OCI-M2 (cell line): Measurements from ENCODE around the gene MYH6.
"Not testable (repeated sequence)": the region's sequence is repeated elsewhere in the genome, so short reads cannot be mapped to it uniquely, and the experiment has no call there.

Experiments used
- DNase-seq: peaks from one replicate; lab custom pipeline; 2025; ENCODE audit not compliant: unreplicated experiment; lab: John Stamatoyannopoulos, UW

The MYH6 gene

DNA sequence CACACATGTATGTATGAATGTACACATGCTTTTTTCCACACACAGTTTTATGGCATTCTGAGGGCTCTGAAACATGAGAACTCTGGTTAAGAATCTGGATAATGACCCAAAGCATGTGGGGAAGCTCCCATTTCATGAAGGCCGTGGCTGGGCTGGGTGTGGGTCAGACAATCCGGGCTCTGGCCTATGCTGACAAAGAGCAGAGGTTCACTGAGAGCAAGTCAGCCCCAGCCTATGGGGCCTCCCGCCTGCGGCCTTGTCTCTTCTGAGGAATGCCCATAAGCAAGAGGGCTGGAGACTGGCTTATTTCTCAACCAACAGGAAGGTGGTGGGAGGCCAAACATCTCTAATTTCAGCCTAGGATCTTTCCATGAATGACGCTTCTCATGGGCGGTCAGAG, 8.5 kb downstream of the MYH6 start:
- DNase-seq = no peak

DNA sequence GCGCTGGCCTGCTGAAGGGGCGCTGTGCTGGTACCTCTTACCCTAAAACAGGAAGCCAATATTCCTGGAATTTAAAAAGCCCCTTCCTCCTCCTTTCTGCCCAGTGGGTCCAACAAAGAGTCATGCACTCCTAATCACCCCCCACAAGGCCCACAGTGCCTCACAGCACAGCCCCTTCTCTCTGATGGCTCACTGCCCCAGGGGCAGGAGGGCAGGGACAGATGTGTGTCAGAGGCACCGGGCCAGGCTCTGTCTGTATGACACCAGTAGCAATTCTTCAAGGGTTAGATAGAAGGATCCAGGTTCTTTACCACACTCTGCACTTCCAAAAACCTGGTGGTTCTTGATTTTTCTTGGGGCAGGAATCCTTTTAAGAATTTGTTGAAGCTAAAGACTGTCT, 8.9 kb downstream of the MYH6 start:
- no peak for DNase-seq

DNA sequence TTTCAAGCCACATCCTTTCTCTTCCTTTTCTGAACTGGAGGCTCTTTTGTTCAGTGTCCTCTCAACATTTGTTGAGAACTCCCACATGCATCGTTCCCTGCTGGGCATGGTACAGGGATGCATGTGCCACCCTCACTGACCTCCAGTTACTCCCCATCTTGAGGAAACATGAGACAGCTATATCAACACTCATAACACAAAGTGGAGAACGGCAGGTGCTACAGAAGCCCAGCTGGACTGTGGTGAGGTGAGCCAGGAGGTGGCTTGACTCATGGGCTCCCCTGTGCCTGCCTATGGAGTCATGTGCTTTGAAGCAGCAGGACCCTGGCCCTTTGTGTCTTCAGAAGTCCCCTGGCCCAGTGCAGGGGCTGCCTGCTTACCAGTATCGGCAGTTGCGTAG, 9.7 kb downstream of the MYH6 start:
- no peak for DNase-seq

DNA sequence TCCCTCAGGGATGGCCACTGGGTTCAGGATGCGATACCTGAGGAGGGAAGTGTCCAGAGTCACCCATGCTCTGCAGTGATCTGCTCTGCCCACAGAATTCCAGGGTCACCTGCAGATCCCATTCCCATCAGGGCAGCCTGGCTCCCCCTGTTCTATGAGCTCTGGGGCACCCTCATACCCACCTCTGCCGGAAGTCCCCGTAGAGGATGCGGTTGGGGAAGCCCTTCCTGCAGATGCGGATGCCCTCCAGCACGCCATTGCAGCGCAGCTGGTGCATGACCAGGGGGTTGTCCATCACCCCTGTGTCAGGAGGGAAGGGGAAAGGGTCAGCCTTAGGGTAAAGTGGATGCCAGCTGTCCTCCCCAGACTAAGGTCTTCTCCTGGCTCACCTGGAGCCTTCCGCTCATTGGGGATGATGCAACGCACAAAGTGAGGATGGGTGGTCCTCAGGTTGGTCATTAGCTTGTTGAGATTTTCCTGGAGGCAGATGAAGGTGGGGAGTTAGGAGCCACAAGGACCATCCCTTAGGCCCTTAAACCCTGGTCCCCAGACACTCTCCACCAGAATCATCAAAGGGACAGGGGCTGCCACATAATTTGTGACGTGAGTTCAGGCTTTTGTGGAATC, 11.2 kb downstream of the MYH6 start:
- no peak for DNase-seq

DNA sequence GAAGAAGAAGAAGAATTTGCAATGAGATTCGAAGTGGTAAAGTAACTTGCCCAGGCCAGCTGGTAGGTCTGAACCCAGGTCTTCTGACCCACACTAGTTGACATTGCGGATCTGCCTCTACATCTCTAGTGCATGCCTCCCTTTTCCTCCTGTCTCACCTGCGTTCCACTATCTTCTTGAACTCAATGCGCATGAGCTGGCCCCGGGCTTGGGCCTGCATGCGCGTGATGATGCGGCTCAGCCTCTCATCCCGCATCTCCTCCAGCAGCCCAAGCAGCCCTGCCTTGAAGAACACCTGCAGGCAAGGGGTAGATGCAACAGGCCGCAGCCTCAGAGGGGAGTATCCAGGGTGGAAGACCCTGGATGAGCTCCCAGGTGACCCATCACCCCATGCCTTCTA, 11.9 kb downstream of the MYH6 start:
- DNase-seq = no peak

DNA sequence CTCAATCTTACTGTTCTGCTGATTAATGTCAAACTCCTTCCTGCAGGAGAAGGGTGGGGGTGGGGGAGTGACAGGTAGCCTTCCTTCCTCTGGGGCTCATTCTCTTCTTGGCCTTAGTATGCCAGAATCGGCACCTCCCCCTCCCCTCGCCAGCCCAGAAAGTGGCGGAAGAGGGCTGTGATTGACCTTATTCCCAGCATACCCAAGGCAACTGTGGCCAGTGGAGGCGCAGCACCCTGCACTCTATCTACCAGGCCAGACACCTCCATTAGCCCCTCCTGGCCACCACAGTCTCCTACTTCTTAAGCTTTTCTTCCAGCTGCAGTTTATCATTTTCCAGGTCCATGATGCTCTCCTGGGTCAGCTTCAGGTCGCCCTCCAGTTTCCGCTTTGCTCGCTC, 15.5 kb downstream of the MYH6 start:
- DNase-seq = no peak

DNA sequence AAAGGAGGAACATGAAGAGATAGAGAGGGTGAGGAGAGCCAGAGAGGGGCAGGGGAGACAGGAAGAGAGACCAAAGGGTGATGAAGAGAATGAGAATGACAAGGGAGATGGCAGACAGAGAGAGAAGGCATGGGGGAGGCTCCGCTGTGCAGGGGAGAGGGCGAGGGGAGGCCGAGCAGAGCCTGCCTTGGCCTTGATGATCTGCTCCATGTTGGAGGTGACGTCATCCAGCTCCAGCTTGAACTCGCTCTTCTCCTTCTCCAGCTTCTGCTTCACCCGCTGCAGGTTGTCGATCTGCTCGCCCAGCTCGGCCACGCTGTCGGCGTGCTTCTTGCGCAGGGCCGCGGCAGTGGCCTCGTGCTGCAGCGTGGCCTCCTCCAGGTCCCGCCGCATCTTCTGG, 18.2 kb downstream of the MYH6 start:
- DNase-seq = not testable (repeated sequence)

DNA sequence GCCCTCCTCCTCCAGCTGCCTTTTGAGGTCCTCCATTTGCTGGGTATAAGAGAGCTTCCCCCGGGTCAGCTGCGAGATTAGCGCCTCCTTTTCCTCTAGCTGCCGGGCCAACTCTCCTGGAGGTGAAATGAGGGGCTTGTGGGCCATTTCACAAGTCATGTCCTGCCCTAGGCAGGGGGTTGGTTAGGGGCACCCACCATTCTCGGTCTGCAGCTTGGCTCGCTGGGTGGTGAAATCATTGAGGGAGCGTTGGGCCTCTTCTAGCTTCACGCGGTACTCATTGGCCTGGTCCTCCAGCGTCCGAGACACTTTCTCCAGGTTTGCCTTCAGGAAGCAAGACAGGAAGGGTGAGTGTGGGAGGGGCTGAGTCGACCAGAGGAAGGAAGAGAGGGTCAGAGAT, 18.7 kb downstream of the MYH6 start:
- no peak for DNase-seq

DNA sequence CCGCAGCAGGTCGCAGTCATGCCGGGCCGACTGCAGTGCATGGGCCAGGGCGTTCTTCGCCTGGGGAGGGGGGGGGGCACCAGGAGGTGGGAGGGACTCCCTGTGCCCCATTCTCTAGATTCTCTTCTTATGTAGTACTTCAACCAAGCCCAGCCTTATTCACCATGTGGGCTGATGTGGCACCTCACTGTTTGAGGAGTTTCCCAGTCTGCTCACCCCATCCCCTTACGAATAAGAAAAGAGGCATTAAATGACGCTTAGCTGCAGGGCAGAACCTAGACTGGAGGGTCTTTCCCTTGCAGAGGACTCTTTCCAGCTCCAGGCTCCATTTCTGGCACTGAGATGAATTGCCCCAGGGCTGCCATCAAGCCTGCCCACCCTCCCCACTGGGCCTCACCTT, 19.1 kb downstream of the MYH6 start:
- DNase-seq = no peak

DNA sequence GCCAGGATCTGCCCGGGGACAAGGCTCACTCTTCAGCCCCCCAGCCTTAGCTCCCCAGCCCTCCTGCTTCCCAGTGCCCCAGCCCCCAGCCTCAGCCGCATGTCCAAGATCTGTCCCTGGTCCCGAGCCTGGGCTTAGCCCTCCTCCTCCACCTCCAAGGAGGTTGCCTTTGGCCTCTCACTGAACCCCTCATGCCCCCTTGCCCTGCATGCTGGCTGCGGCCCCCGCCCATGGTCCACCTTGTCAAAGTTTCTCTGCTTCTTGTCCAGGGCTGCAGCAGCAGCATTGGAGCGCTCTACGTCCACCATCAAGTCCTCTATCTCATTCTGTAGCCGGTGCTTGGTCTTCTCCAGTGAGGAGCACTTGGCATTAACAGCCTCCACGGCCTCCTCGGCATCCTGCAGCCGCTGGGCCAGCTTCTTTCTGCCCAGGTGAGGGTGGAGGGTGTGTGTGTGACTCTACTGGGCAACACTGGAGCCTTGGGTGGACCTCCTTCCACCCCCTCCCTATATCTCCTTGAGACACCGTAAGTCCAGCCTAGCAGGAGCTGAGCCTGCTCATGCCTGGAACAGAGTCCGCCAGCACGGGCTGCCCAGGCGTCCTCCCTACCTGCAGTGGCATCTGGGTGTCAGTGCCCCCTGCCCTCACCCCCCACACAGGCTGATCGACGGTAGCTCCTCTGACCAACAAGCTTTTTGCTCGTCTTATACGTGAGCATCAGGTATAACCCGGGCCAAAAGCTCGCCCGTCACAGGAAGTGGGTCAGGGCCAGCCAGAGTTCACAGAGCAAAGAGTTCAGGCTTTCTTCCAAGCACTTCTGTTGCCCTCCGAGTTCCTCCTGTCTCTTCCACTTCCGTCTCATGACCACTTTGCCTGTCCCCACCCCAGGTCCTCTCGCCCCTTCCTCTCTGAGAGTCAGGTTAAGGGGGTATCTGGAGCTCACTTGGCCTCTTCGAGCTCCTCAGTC, 19.9 kb downstream of the MYH6 start:
- DNase-seq = no peak

DNA sequence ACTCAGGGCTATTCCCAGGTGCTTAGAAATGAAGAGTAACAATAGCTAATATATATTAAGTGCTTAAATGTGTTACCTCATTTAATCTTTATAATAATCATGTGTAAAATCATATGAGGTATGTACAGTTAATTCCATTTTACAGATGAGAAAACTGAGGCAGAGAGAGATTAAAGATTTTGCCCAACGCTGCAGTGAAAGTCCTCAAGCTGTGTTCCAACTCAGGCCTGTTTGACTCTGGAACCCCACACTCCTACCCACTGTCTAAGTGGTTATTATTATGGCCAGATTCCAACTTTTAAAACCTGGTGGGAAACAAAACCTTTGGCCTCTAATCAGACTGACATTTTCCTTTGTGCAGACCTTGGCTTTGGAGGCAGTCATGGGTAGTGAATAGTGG, 21.1 kb downstream of the MYH6 start:
- DNase-seq = no peak

DNA sequence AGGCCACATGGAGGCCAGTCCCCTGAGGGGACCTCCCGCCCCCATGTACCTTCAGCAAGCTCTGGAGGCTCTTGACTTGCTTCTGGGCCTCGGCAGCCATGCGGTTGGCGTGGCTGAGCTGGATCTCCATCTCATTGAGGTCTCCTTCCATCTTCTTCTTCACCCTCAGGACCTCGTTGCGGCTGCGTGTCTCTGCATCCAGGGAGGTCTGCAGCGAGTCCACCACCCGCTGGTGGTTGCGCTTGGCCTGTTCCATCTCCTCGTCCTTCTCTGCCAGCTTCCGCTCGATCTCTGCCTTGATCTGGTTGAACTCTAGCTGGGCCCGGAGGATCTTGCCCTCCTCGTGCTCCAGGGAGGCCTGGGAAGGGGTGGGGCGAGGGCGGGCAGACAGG, 21.8 kb downstream of the MYH6 start:
- not testable (repeated sequence) for DNase-seq

DNA sequence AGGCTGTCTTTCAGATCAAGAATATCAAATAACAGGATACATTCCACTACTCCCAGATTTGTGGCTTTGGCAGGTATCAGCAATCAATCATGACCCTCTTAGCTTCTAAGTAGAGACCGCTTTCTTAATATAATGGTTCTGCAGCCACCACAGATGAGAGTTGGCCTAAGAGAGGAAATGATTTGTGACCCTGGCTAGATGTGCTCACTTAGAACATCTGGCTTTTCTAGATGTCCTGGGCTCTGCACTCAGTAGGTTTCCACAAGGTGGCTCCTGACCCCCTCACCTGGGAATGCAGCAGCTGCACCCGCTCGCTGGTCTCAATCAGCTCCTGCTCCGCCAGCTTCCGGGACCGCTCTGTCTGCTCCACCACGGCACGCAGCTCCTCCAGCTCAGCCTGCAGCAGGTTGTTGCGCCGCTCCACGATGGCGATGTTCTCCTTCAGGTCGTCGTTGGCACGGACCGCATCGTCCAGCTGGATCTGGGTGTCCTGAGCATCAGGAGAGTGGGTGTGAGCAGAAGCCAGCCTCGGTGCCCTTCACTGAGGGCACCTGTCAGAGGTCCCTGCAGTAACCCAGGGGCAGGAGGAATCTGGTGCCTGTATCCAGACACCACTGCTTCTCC, 22.3 kb downstream of the MYH6 start:
- DNase-seq = no peak

DNA sequence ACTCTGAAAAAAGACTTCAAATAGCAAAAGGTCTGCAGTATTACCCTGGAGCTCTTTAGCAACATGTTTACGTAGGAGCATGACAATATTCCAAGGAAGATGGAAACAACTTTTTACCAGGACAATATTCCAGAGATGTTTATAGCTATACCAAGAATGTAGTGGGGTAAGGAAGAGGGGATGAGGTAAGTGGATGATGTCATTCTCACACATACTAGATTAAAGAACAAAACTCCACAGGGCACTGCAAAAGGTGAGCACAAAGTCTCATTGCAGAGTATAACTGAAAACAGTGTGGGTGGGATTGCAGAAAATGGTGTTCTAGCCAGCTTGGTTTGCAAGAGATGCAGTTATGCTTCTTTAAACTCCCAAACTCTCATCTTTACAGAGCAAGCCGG, 22.8 kb downstream of the MYH6 start:
- no peak for DNase-seq

DNA sequence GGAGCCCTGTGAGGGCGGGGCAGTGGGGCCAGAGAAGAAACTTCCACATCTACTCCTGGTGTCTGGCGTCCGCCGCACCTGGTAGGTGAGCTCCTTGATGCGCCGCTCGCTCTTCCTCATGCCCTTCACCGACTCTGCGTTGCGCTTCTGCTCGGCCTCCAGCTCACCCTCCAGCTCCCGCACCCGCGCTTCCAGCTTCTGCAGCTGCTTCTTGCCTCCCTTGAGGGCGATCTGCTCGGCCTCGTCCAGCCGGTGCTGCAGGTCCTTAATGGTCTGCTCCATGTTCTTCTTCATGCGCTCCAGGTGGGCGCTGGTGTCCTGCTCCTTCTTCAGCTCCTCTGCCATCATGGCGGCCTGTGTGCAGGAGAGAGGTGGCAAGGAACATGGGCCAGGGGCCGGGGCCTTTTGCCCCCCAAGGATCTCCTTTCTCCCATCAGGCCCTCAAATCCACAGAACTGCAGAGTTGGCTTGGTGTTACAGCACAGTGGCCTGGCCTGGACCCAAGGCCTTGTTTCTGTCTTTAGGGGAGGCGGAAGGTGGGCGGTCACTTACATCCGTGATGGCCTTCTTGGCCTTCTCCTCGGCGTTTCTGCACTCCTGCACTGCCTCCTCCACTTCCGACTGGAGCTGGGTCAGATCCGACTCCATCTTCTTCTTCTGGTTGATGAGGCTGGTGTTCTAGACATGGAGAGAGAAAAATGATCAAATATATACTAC, 23.6 kb downstream of the MYH6 start:
- DNase-seq = no peak

DNA sequence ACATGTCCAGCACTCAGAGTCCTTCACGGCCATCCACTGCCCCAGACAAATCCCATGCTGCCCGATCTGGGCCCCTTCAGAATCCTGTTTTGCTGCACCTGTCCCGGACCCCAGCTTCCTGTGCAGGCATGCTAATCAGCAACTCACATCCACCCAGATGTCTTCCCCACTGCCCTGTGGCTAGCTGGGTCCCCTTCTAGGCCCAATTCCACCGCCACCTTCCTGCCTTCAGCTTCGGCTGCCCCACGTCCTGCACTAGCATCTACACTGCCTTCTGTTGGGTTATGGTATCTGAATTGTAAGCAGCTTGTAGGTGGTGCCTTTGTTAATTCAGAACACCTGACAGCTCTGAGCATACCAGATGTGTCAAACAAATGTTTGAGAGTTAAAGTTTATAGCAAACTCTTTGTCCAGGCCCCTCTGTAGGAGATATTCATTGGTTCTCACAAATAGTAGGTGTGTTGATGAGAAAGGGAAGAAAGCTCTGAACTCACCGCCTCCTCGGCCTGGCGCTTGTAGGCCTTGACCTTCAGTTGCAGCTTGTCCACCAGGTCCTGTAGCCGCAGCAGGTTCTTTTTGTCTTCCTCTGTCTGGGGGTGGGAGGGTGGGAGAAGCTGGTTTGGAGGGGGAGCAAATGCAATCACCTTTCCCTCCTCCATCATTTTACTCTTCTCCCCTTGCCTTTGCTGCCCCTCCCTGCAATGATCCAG, 25.2 kb downstream of the MYH6 start:
- no peak for DNase-seq

DNA sequence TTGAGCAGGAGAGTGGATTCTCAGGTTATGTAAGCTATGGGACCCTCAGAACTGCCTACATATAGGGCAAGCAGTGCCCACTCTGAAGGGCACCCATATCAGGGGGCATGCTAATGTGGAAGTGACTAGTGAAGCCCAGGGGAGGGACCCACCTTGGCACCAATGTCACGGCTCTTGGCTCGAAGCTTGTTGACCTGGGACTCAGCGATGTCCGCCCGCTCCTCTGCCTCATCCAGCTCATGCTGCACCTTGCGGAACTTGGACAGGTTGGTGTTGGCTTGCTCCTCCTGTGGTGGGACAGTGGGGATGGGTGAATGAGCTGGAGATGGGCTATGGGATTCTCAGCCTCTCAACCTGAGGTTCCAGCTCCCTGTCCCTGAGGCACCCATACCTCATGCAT, 25.8 kb downstream of the MYH6 start:
- DNase-seq = no peak

DNA sequence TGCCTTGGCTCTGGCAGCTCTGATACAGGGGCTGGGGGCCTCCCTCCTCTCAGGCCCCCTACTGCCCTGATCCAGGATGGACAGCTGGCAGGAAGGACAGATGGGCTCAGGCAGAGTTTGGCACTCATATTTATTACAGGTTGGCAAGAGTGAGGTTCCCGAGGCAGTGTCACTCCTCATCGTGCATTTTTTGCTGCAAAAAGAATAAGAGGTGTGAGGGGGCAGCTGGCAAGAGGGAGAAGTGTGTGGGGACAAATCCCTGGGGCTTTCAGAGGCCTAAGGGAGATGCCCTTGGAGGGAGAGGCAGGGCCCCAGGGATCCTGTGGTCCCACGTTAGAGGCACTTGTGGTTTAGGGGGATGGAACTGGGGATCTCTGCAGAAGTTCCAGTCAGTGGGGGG, 26.2 kb downstream of the MYH6 start:
- DNase-seq = no peak

DNA sequence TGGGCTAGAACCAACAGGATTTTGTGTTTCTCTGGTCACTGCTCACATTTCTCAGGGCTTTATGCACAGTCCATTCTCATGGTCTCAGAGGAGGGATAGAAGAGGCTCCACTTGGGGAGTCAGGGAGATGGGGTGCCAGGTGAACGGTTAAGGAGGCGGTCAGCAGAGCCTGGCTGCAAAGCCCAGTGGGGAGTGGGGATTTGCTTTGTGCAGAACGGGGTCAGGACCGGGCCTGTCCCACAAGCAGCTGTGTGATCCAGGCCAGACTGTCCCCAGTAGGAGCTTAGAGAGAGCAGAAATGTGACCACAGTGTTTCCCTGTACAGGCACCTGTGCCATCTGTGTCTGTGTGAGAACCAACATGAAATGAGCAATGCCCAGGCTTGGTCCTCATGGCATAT, 27.1 kb downstream of the MYH6 start:
- no peak for DNase-seq

DNA sequence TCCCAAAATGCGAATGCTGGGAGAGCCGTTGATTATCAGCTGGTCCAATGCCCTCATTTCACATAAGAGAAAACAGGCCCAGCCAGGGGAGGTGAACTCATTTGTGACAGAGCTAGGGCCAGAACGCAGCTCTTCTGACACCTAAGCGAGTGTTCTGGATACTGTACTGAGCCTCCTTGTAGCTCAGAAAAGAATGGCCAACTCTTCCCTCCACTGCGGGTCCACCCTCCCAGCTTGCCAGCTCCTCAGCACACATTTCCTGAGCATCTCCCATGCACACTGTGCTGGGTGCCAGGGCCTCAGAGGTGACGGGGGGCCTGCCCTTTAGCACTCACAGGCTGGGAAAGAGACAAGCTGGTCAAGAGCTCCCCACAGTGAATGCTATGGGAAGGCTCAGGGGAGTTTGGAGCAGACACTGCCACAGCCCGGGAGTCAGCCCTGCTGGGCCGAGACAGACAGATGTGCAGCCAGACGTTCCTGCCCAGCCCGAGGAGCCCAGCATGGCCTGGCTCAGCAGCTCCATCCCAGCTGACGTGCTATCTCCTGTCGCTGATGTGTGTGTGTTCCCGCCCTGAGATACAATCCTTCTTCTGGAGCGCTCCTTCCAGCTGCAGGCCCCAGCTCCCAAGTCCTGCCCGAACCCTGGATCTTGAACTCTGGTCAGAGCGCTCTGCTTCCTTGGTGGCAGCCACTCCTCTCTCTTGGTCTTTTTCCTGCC, 27.7 kb downstream of the MYH6 start:
- DNase-seq = no peak
